ENCODE results near the gene OR10G7.
A peak's percentile ranks its signal among the peaks of the same experiment; 100 is the strongest.

Gene OR10G7

GRCh38 chr11:124041254-124041653 is at the start of gene OR10G7:
Gene OR10G7 (minus strand): TSS chr11:124041325. CDS start chr11:124039001, 2,324 bp downstream.
- no peak for DNase-seq (ENCODE audit: low read depth)

- DNase-seq (ENCODE audit: low read depth), result no peak
These were observed 45.1 kb upstream of the OR10G7 start for GRCh38 chr11:124085997-124086846.

- peak; percentile 64 for DNase-seq (ENCODE audit: low read depth)
These were observed 44.5 kb upstream of the OR10G7 start for GRCh38 chr11:124085583-124085982.

GRCh38 chr11:124082371-124082770 is 41.2 kb upstream of the OR10G7 start:
- no peak for DNase-seq (ENCODE audit: low read depth)

GRCh38 chr11:124081483-124081882 is 40.4 kb upstream of the OR10G7 start:
- peak; percentile 53 for DNase-seq (ENCODE audit: low read depth)

- peak; percentile 33 for DNase-seq (ENCODE audit: low read depth)
These were observed 39.3 kb upstream of the OR10G7 start for GRCh38 chr11:124080327-124081001.

GRCh38 chr11:124079631-124080326 is 38.7 kb upstream of the OR10G7 start:
- no peak for DNase-seq (ENCODE audit: low read depth)

- DNase-seq (ENCODE audit: low read depth), result no peak
These were observed 37.5 kb upstream of the OR10G7 start for GRCh38 chr11:124078591-124078990.

- no peak for DNase-seq (ENCODE audit: low read depth)
These were observed 36.1 kb upstream of the OR10G7 start for GRCh38 chr11:124077266-124077665.

GRCh38 chr11:124075841-124076651 is 34.9 kb upstream of the OR10G7 start:
- no peak for DNase-seq (ENCODE audit: low read depth)

GRCh38 chr11:124075492-124075840 is 34.3 kb upstream of the OR10G7 start:
- DNase-seq (ENCODE audit: low read depth), result no peak

- DNase-seq (ENCODE audit: low read depth), result no peak
These were observed 33.4 kb upstream of the OR10G7 start for GRCh38 chr11:124074554-124074953.

- DNase-seq (ENCODE audit: low read depth), result no peak
These were observed 31.0 kb upstream of the OR10G7 start for GRCh38 chr11:124072147-124072546.

GRCh38 chr11:124071623-124071948 is 30.5 kb upstream of the OR10G7 start:
- no peak for DNase-seq (ENCODE audit: low read depth)

GRCh38 chr11:124070915-124071622 is 29.9 kb upstream of the OR10G7 start:
- DNase-seq (ENCODE audit: low read depth), result peak; percentile 84

GRCh38 chr11:124069429-124070401 is 28.6 kb upstream of the OR10G7 start:
- peak; percentile 76 for DNase-seq (ENCODE audit: low read depth)

GRCh38 chr11:124068601-124069110 is 27.5 kb upstream of the OR10G7 start:
- no peak for DNase-seq (ENCODE audit: low read depth)

- no peak for DNase-seq (ENCODE audit: low read depth)
These were observed 11.8 kb upstream of the OR10G7 start for GRCh38 chr11:124052966-124053365.

- DNase-seq (ENCODE audit: low read depth), result no peak
These were observed 9.6 kb upstream of the OR10G7 start for GRCh38 chr11:124050748-124051147.

GRCh38 chr11:124043420-124043819 is 2.3 kb upstream of the OR10G7 start:
- DNase-seq (ENCODE audit: low read depth), result no peak

Data from iris pigment epithelial cell (primary cell).